Endothelial cell (in vitro differentiated cells): ENCODE measurements around the gene RAPGEF4. TPM values are rescaled to one million over a fixed set of nuclear protein-coding genes. Genes with fewer than 3 reads are reported as not detected.

ENCODE experiments used
- DNase-seq: peaks from one replicate; pipeline ENCODE4 v3.0.0; 2021; ENCODE audit warnings: low spot score
- H3K27ac Mint-ChIP-seq: one replicate; pipeline ENCODE4 v1.8.0; 2021; ENCODE audit warnings: mixed read lengths, inconsistent platforms; ENCODE audit not compliant: unreplicated experiment
- H3K27me3 Mint-ChIP-seq: one replicate; pipeline ENCODE4 v1.8.0; 2021; ENCODE audit warnings: mild to moderate bottlenecking, moderate library complexity, mixed read lengths, inconsistent platforms; ENCODE audit not compliant: unreplicated experiment
- H3K36me3 Mint-ChIP-seq: one replicate; pipeline ENCODE4 v1.8.0; 2021; ENCODE audit warnings: mild to moderate bottlenecking, low read depth, mixed read lengths, inconsistent platforms; ENCODE audit not compliant: unreplicated experiment
- H3K4me1 Mint-ChIP-seq: one replicate; pipeline ENCODE4 v1.8.0; 2021; ENCODE audit warnings: mild to moderate bottlenecking, mixed read lengths, inconsistent platforms; ENCODE audit not compliant: unreplicated experiment
- H3K4me3 Mint-ChIP-seq: one replicate; pipeline ENCODE4 v1.8.0; 2021; ENCODE audit warnings: mild to moderate bottlenecking, mixed read lengths, inconsistent platforms; ENCODE audit not compliant: unreplicated experiment
- H3K9me3 Mint-ChIP-seq: one replicate; pipeline ENCODE4 v1.8.0; 2021; ENCODE audit warnings: mixed read lengths, inconsistent platforms; ENCODE audit not compliant: unreplicated experiment
- total RNA-seq: library from RNA; stranded (reverse); fragmentation: NEBNext Ultra II Directional; extraction: Animal tissue kit (Norgen Biotek cat#: 25700); gene quantifications from one replicate; pipeline ENCODE4 v1.2.1, GENCODE V29; 2021; ENCODE audit not compliant: unreplicated experiment
- TF ChIP-seq, protein P1 (sequence below): fragments of 200-600 bp; sonication (generic); IDR thresholded peaks from one replicate; pipeline ENCODE4 v1.5.0; 2021; ENCODE audit warnings: antibody characterized with exemption; ENCODE audit not compliant: unreplicated experiment

The RAPGEF4 gene
- total RNA-seq, 1 donor from 2014 or later, result 7.5 TPM

DNA sequence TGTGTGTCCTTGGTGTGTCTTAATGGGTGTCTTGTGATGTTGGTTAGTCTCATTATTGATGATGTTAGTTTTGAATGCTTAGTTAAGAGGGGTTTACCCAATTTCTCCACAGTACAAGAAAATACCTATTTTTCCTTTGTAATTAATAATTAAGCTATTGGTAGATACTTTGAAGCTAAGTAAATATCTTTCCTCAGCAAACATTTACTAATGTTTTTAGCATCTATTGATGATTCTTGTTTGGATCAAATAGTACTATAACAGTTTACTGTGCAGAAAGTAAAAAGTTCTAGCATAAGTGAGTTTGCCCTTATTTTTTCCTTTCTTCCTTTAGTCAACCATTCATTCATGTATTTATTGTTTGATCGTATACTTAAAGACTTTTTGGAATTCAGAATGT, 359.1 kb downstream of the RAPGEF4 start:
- H3K27ac Mint-ChIP-seq, result no peak overlapping the region
- no peak overlapping the region for H3K4me3 Mint-ChIP-seq

DNA sequence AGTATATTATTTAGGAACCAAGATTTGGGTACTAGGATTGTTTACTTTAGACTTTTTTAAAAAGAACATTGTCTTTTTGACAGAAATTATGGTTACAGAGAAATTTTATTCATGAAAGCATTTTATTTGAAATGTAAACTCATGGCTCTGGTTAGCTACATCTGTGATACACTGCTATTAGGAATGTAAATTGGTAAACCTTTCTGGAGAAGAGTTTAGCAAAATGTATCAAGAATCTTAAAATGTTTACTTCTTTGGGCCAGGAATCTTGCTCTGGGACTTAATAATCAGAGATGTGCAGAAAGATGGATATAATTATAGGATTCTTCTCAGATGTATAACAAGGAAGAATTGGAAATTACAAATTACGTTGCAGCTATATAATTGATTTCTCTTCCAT, 359.7 kb downstream of the RAPGEF4 start:
- Mint-ChIP-seq H3K4me3 (no peak overlapping the region), H3K36me3 (no peaks in the 10 kb centered on the region), H3K9me3 (no peaks in the 10 kb centered on the region), H3K4me1 (peaks cover 17% of the 10 kb centered on the region), H3K27ac (no peak overlapping the region), H3K27me3 (peaks cover 1% of the 10 kb centered on the region)
- no peak for DNase-seq
- TF ChIP-seq, protein P1, sequence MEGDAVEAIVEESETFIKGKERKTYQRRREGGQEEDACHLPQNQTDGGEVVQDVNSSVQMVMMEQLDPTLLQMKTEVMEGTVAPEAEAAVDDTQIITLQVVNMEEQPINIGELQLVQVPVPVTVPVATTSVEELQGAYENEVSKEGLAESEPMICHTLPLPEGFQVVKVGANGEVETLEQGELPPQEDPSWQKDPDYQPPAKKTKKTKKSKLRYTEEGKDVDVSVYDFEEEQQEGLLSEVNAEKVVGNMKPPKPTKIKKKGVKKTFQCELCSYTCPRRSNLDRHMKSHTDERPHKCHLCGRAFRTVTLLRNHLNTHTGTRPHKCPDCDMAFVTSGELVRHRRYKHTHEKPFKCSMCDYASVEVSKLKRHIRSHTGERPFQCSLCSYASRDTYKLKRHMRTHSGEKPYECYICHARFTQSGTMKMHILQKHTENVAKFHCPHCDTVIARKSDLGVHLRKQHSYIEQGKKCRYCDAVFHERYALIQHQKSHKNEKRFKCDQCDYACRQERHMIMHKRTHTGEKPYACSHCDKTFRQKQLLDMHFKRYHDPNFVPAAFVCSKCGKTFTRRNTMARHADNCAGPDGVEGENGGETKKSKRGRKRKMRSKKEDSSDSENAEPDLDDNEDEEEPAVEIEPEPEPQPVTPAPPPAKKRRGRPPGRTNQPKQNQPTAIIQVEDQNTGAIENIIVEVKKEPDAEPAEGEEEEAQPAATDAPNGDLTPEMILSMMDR, result no peak

More for the DNA sequence above, 359.1 kb downstream of the RAPGEF4 start:
- H3K4me1 Mint-ChIP-seq, result peaks cover 19% of the 10 kb centered on the region
- H3K36me3 Mint-ChIP-seq, result no peaks in the 10 kb centered on the region
- DNase-seq, result no peak
- TF ChIP-seq, protein P1, result no peak
- H3K9me3 Mint-ChIP-seq, result no peaks in the 10 kb centered on the region
- peaks cover 1% of the 10 kb centered on the region for H3K27me3 Mint-ChIP-seq

DNA sequence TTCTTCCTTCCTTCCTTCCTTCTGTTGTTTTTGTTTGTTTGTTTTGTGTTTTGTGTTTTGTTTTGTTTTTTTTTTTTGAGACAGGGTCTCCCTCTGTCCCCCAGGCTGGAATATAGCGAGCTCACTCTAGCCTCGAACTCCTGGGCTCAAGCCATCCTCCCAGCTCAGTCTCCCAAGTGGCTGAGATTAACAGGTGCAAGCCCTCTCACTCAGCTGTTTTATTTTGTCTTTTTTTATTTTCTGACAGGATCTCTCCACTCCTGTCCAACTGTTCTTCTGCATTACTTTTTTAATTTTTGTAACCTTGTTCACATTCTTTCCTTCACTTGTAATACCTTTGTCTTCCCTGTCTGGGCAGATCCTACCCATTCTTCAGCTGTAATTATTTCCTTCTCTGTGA, 363.6 kb downstream of the RAPGEF4 start:
- no peaks in the 10 kb centered on the region for H3K9me3 Mint-ChIP-seq
- no peak for DNase-seq
- peaks cover 22% of the 10 kb centered on the region for H3K4me1 Mint-ChIP-seq
- no peak overlapping the region for H3K4me3 Mint-ChIP-seq
- H3K27ac Mint-ChIP-seq, result no peak overlapping the region
- H3K36me3 Mint-ChIP-seq, result no peaks in the 10 kb centered on the region
- no peaks in the 10 kb centered on the region for H3K27me3 Mint-ChIP-seq
- TF ChIP-seq, protein P1, result no peak

DNA sequence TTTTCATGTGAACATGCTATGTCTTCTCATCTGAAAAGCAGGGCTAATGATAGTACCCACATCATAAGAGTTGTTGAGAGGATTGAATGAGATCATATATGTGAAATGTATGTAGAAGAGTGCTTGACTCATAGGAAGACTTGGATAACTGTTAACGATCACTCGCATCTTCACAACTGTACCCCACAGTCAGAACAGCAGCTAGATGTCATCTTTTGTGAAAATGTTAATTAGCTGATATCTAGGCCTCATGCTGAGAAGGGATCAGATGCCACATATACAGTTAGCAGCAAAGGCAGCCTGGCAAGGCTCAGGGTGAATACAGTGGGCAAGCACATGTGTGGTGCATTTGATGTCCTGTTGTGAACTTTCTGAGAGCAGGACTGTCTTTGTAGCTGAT, 364.2 kb downstream of the RAPGEF4 start:
- Mint-ChIP-seq H3K27me3 (no peaks in the 10 kb centered on the region), H3K36me3 (no peaks in the 10 kb centered on the region), H3K4me1 (peaks cover 22% of the 10 kb centered on the region), H3K9me3 (no peaks in the 10 kb centered on the region), H3K27ac (no peak overlapping the region), H3K4me3 (no peak overlapping the region)
- no peak for DNase-seq
- TF ChIP-seq, protein P1, result no peak

DNA sequence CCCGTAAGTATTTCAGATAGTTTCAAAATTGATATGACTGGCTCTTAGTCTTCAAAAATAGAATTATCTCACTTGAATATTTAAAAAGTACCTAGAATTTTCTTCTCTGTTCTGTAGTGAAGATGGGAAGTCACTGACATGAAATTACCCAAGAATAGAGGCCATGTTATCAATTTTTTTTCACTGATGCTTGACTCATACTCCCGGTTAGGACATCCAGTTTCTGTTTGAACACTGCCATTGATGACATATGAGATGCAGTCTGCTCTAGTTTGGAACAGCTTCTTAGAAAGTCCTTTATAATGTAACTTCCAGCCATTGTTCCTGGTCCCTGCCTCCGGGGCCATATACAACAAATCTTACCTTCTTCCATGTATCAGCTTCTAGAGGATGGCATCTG, 366.0 kb downstream of the RAPGEF4 start:
- no peak for DNase-seq
- H3K27ac Mint-ChIP-seq, result no peak overlapping the region
- TF ChIP-seq, protein P1, result no peak
- H3K27me3 Mint-ChIP-seq, result no peaks in the 10 kb centered on the region
- H3K9me3 Mint-ChIP-seq, result no peaks in the 10 kb centered on the region
- peaks cover 22% of the 10 kb centered on the region for H3K4me1 Mint-ChIP-seq
- no peak overlapping the region for H3K4me3 Mint-ChIP-seq
- H3K36me3 Mint-ChIP-seq, result no peaks in the 10 kb centered on the region

Other genes starting within 250 kb of the RAPGEF4 start
- 16.4 TPM for gene PDK1, start 179.8 kb upstream of the RAPGEF4 start, total RNA-seq